Hepatocyte (in vitro differentiated cells): Measurements from ENCODE around the gene BCAS3.

Source experiments
- EZH2phosphoT487 ChIP-seq: fragments of 200-600 bp; sonication (generic); IDR thresholded peaks from one replicate; pipeline ENCODE4 v1.6.1; 2018; ENCODE audit warnings: antibody characterized with exemption, mild to moderate bottlenecking, low read depth, moderate library complexity; ENCODE audit not compliant: unreplicated experiment, severe bottlenecking
- TF ChIP-seq, protein P1 (sequence below): fragments of 200-600 bp; sonication (generic); IDR thresholded peaks from 2 replicates; pipeline ENCODE4 v1.5.1; 2016; ENCODE audit warnings: antibody characterized with exemption, mild to moderate bottlenecking; ENCODE audit not compliant: poor library complexity

DNA sequence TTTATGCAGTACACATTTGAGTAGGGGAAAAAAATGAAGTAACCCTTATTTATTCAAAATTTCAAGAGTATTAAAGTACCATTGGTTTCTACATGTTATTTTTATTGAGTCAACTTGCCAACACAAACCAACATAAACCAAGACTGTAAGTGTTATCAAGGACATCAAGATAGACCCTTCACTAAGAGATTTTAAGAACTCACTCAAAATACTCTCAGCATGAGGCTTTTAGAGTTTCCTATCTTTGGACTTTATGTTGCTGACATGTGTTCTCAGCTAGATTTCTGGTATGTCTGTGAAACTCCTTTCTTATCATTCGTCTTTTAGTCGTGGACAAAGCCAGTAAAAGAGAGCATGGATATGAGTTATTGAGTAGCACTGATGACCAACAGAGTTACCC is 509.4 kb downstream of the BCAS3 start:
- TF ChIP-seq, protein P1, sequence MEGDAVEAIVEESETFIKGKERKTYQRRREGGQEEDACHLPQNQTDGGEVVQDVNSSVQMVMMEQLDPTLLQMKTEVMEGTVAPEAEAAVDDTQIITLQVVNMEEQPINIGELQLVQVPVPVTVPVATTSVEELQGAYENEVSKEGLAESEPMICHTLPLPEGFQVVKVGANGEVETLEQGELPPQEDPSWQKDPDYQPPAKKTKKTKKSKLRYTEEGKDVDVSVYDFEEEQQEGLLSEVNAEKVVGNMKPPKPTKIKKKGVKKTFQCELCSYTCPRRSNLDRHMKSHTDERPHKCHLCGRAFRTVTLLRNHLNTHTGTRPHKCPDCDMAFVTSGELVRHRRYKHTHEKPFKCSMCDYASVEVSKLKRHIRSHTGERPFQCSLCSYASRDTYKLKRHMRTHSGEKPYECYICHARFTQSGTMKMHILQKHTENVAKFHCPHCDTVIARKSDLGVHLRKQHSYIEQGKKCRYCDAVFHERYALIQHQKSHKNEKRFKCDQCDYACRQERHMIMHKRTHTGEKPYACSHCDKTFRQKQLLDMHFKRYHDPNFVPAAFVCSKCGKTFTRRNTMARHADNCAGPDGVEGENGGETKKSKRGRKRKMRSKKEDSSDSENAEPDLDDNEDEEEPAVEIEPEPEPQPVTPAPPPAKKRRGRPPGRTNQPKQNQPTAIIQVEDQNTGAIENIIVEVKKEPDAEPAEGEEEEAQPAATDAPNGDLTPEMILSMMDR = no peak
- no peak for TF ChIP-seq EZH2phosphoT487
